ENCODE data around the gene ALPK1.

Gene ALPK1

GRCh38 chr4:112402098-112402497 lies 104.9 kb downstream of the ALPK1 start:
- TF ChIP-seq USF1 (IDR thresholded peaks at IDR 0.05) (no peak), ZBTB7A (IDR thresholded peaks at IDR 0.05; ENCODE audit: low read depth) (no peak), TEAD4 (IDR thresholded peaks at IDR 0.05) (no peak), CREB1 (IDR thresholded peaks at IDR 0.05; ENCODE audit: low read depth) (no peak), TAF1 (IDR thresholded peaks at IDR 0.05; ENCODE audit: low read depth) (no peak), RAD21 (IDR thresholded peaks at IDR 0.05; ENCODE audit: low read depth) (no peak), TCF12 (IDR thresholded peaks at IDR 0.05; ENCODE audit: low read depth) (no peak), FOXM1 (IDR thresholded peaks at IDR 0.05; ENCODE audit: borderline replicate concordance, low read depth) (no peak), REST (IDR thresholded peaks at IDR 0.05; ENCODE audit: low read depth) (no peak), EP300 (IDR thresholded peaks at IDR 0.05; ENCODE audit: borderline replicate concordance) (no peak), CEBPB (IDR thresholded peaks at IDR 0.05) (no peak), YY1 (IDR thresholded peaks at IDR 0.05; ENCODE audit: low read depth) (no peak)

GRCh38 chr4:112403101-112403945 lies 106.2 kb downstream of the ALPK1 start:
- TF ChIP-seq TAF1 (IDR thresholded peaks at IDR 0.05; ENCODE audit: low read depth) (no peak), FOXM1 (IDR thresholded peaks at IDR 0.05; ENCODE audit: borderline replicate concordance, low read depth) (no peak), RAD21 (IDR thresholded peaks at IDR 0.05; ENCODE audit: low read depth) (no peak), USF1 (IDR thresholded peaks at IDR 0.05) (no peak), MAX (IDR thresholded peaks at IDR 0.05) (no peak), EGR1 (IDR thresholded peaks at IDR 0.05) (no peak), YY1 (IDR thresholded peaks at IDR 0.05; ENCODE audit: low read depth) (no peak), EP300 (IDR thresholded peaks at IDR 0.05; ENCODE audit: borderline replicate concordance) (no peak), CEBPB (IDR thresholded peaks at IDR 0.05) (no peak), NFIC (IDR thresholded peaks at IDR 0.05) (no peak), TCF12 (IDR thresholded peaks at IDR 0.05; ENCODE audit: low read depth) (no peak), ZBTB7A (IDR thresholded peaks at IDR 0.05; ENCODE audit: low read depth) (no peak), CREB1 (IDR thresholded peaks at IDR 0.05; ENCODE audit: low read depth) (no peak), REST (IDR thresholded peaks at IDR 0.05; ENCODE audit: low read depth) (no peak), TEAD4 (IDR thresholded peaks at IDR 0.05) (no peak)

GRCh38 chr4:112410364-112410763 lies 113.2 kb downstream of the ALPK1 start:
- TF ChIP-seq USF1 (IDR thresholded peaks at IDR 0.05) (no peak), EP300 (IDR thresholded peaks at IDR 0.05; ENCODE audit: borderline replicate concordance) (no peak), ZBTB7A (IDR thresholded peaks at IDR 0.05; ENCODE audit: low read depth) (no peak), YY1 (IDR thresholded peaks at IDR 0.05; ENCODE audit: low read depth) (no peak), NFIC (IDR thresholded peaks at IDR 0.05) (no peak), RAD21 (IDR thresholded peaks at IDR 0.05; ENCODE audit: low read depth) (no peak), CREB1 (IDR thresholded peaks at IDR 0.05; ENCODE audit: low read depth) (no peak), CEBPB (IDR thresholded peaks at IDR 0.05) (no peak), FOXM1 (IDR thresholded peaks at IDR 0.05; ENCODE audit: borderline replicate concordance, low read depth) (no peak), TAF1 (IDR thresholded peaks at IDR 0.05; ENCODE audit: low read depth) (no peak)

GRCh38 chr4:112410804-112411203 lies 113.6 kb downstream of the ALPK1 start:
- no peak for TF ChIP-seq RAD21 (IDR thresholded peaks at IDR 0.05; ENCODE audit: low read depth)
- TF ChIP-seq ZBTB7A (IDR thresholded peaks at IDR 0.05; ENCODE audit: low read depth): no peak
- TF ChIP-seq CREB1 (IDR thresholded peaks at IDR 0.05; ENCODE audit: low read depth): no peak
- TF ChIP-seq TCF12 (IDR thresholded peaks at IDR 0.05; ENCODE audit: low read depth): no peak
- no peak for TF ChIP-seq NFIC (IDR thresholded peaks at IDR 0.05)

GRCh38 chr4:112411781-112412550 lies 114.8 kb downstream of the ALPK1 start:
- TF ChIP-seq TAF1 (IDR thresholded peaks at IDR 0.05; ENCODE audit: low read depth) (no peak), RAD21 (IDR thresholded peaks at IDR 0.05; ENCODE audit: low read depth) (no peak), EP300 (IDR thresholded peaks at IDR 0.05; ENCODE audit: borderline replicate concordance) (no peak), EGR1 (IDR thresholded peaks at IDR 0.05) (no peak), REST (IDR thresholded peaks at IDR 0.05; ENCODE audit: low read depth) (no peak), TCF12 (IDR thresholded peaks at IDR 0.05; ENCODE audit: low read depth) (no peak), CREB1 (IDR thresholded peaks at IDR 0.05; ENCODE audit: low read depth) (no peak), CEBPB (IDR thresholded peaks at IDR 0.05) (no peak), TEAD4 (IDR thresholded peaks at IDR 0.05) (no peak), YY1 (IDR thresholded peaks at IDR 0.05; ENCODE audit: low read depth) (no peak), NFIC (IDR thresholded peaks at IDR 0.05) (no peak), FOXM1 (IDR thresholded peaks at IDR 0.05; ENCODE audit: borderline replicate concordance, low read depth) (no peak), MAX (IDR thresholded peaks at IDR 0.05) (no peak), ZBTB7A (IDR thresholded peaks at IDR 0.05; ENCODE audit: low read depth) (no peak)

All from Ishikawa (cell line).